Measurements from ENCODE around the gene ACE. TPM values are rescaled to one million over a fixed set of nuclear protein-coding genes. Genes with fewer than 3 reads are reported as not detected.

ACE gene
- total RNA-seq, 1 experiment from 2014 or later = 0.76 TPM

- no peak for DNase-seq
- Histone ChIP-seq H2AFZ (no peak overlapping the region), H3K27me3 (ENCODE audit: insufficient read depth, low read depth) (peaks cover 96% of the 10 kb centered on the region), H3K79me2 (ENCODE audit: low read depth) (no peaks in the 10 kb centered on the region), H3K27ac (no peak overlapping the region), H3K4me3 (no peak overlapping the region), H3K4me1 (replicated peaks; ENCODE audit: insufficient read depth) (no peaks in the 10 kb centered on the region), H3F3A (ENCODE audit: insufficient read depth, low read depth) (no peaks in the 10 kb centered on the region), H3K4me2 (no peak overlapping the region), H3K9me2 (ENCODE audit: insufficient read depth) (no peaks in the 10 kb centered on the region), H3K9me3 (ENCODE audit: insufficient read depth, low read depth) (0 out of 2 replicates have a peak, but pooled peaks cover 4% of the 10 kb centered on the region), H4K20me1 (ENCODE audit: insufficient read depth) (no peaks in the 10 kb centered on the region; the same call in 1 of the 2 replicates), H3K36me3 (ENCODE audit: low read depth) (no peaks in the 10 kb centered on the region)
- ChIA-PET POLR2A (ENCODE audit: unreplicated experiment) (no interaction called here), CTCF (no interaction called here)
- no peak for TF ChIP-seq EZH2 (IDR thresholded peaks at IDR 0.05; ENCODE audit: low read depth)
- no peak for TF ChIP-seq CTCF (conservative IDR thresholded peaks at IDR 0.05)
- intact Hi-C loops (cut with micrococcal nuclease; ENCODE audit: unreplicated experiment) = no loop called here
- no TSS peak for BruUV-seq (replicated peaks)
Observed at GRCh38 chr17:63505341-63505740, 28.5 kb downstream of the ACE start.

GRCh38 chr17:63506627-63507026 is 29.8 kb downstream of the ACE start:
- no peaks in the 10 kb centered on the region for H3K4me1 ChIP-seq (replicated peaks; ENCODE audit: insufficient read depth)
- H3K79me2 ChIP-seq (ENCODE audit: low read depth) = no peaks in the 10 kb centered on the region
- POLR2A ChIA-PET (ENCODE audit: unreplicated experiment) = interaction anchor here (0.6 kb wide), 1 partner anchor 68 kb away, joined by 3 read pairs; no protein-coding TSS in a partner anchor
- peaks cover 98% of the 10 kb centered on the region for H3K27me3 ChIP-seq (ENCODE audit: insufficient read depth, low read depth)
- no peak overlapping the region for H3K27ac ChIP-seq
- TF ChIP-seq EZH2 (IDR thresholded peaks at IDR 0.05; ENCODE audit: low read depth) (no peak), CTCF (conservative IDR thresholded peaks at IDR 0.05) (no peak)
- no peak overlapping the region for H2AFZ ChIP-seq
- H3K9me3 ChIP-seq (ENCODE audit: insufficient read depth, low read depth) = 0 out of 2 replicates have a peak, but pooled peaks cover 4% of the 10 kb centered on the region
- no peaks in the 10 kb centered on the region; the same call in 1 of the 2 replicates for H4K20me1 ChIP-seq (ENCODE audit: insufficient read depth)
- intact Hi-C loops (cut with micrococcal nuclease; ENCODE audit: unreplicated experiment) = no loop called here
- no peak overlapping the region for H3K4me3 ChIP-seq
- no peak overlapping the region for H3K4me2 ChIP-seq
- CTCF ChIA-PET = no interaction called here
- DNase-seq = no peak
- H3K36me3 ChIP-seq (ENCODE audit: low read depth) = no peaks in the 10 kb centered on the region
- H3K9me2 ChIP-seq (ENCODE audit: insufficient read depth) = no peaks in the 10 kb centered on the region
- H3F3A ChIP-seq (ENCODE audit: insufficient read depth, low read depth) = no peaks in the 10 kb centered on the region
- no TSS peak for BruUV-seq (replicated peaks)

DNA sequence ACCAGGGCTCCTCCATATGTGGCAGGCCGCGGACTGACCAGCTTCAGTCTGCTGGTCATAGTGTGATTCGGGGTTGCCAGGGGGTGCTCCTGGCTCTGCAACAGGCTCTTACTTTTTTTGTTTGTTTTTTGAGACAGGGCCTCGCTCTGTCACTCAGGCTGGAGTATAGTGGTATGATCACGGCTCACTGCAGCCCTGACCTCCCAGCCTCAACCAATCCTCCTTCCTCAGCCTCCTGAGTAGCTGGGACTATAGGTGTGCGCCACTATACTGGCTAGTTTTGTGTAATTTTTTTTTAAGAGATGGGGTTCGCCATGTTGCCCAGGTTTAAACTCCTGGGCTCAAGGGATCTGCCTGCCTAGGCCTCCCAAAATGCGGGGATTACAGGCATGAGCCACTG is 34.5 kb downstream of the ACE start:
- no TSS peak for BruUV-seq (replicated peaks)
- TF ChIP-seq CTCF (conservative IDR thresholded peaks at IDR 0.05) (no peak), EZH2 (IDR thresholded peaks at IDR 0.05; ENCODE audit: low read depth) (no peak)
- no peaks in the 10 kb centered on the region for H3K9me3 ChIP-seq (ENCODE audit: insufficient read depth, low read depth)
- no peaks in the 10 kb centered on the region for H3K79me2 ChIP-seq (ENCODE audit: low read depth)
- no peak overlapping the region for H3K4me3 ChIP-seq
- no peak overlapping the region for H2AFZ ChIP-seq
- H4K20me1 ChIP-seq (ENCODE audit: insufficient read depth) = no peaks in the 10 kb centered on the region; the same call in 1 of the 2 replicates
- no peaks in the 10 kb centered on the region for H3K36me3 ChIP-seq (ENCODE audit: low read depth)
- H3K9me2 ChIP-seq (ENCODE audit: insufficient read depth) = no peaks in the 10 kb centered on the region
- H3K27me3 ChIP-seq (ENCODE audit: insufficient read depth, low read depth) = peaks cover 77% of the 10 kb centered on the region
- ChIA-PET CTCF (no interaction called here), POLR2A (ENCODE audit: unreplicated experiment) (no interaction called here)
- no peak overlapping the region for H3K4me2 ChIP-seq
- no peaks in the 10 kb centered on the region for H3K4me1 ChIP-seq (replicated peaks; ENCODE audit: insufficient read depth)
- H3F3A ChIP-seq (ENCODE audit: insufficient read depth, low read depth) = no peaks in the 10 kb centered on the region
- H3K27ac ChIP-seq = no peak overlapping the region
- no peak for DNase-seq
- intact Hi-C loops (cut with micrococcal nuclease; ENCODE audit: unreplicated experiment) = no loop called here
